Panc1 (cell line): ENCODE results near the gene MPPE1. TPM values are rescaled to one million over a fixed set of nuclear protein-coding genes. Genes with fewer than 3 reads are reported as not detected.
A peak's percentile ranks its signal among the peaks of the same experiment; 100 is the strongest.

Experiments used
- ATAC-seq: fragments of 200-7000 bp; cut with Tn5 transposase; 2 replicates; pipeline ENCODE4 v1.9.1; 2020; ENCODE audit warnings: mild to moderate bottlenecking, moderate library complexity
- BruUV-seq: library from RNA; stranded (reverse); fragments of 400-500 nt; replicated peaks from 2 replicates; lab custom pipeline; 2021; lab: Mats Ljungman, UMichigan
- CTCF ChIA-PET: fragments of 300-600 bp; sonication (Branson Sonifier 250); formaldehyde crosslinking; loops from one replicate; lab custom pipeline; 2022; ENCODE audit warnings: antibody characterized with exemption; lab: Charles Lee
- POLR2A ChIA-PET: fragments of 300-600 bp; sonication (Branson Sonifier 250); formaldehyde crosslinking; loops from one replicate; lab custom pipeline; 2022; ENCODE audit warnings: antibody characterized with exemption; lab: Charles Lee
- DNase-seq: peaks from one replicate; pipeline ENCODE4 v3.0.0-alpha.2; 2010; ENCODE audit warnings: low read depth, low spot score
- H3K27ac ChIP-seq: 2 replicates; pipeline ENCODE4 v1.5.1; 2011; ENCODE audit warnings: mild to moderate bottlenecking, low read length, inconsistent platforms
- H3K27me3 ChIP-seq: fragments of 200-500 bp; sonication (Bioruptor generic); 2 replicates; pipeline ENCODE4 v1.6.0; 2014; ENCODE audit warnings: low read length, inconsistent platforms; ENCODE audit not compliant: control insufficient read depth, insufficient read depth
- H3K36me3 ChIP-seq: fragments of 200-500 bp; sonication (Bioruptor generic); 2 replicates; pipeline ENCODE4 v1.5.1; 2014; ENCODE audit warnings: inconsistent platforms, mild to moderate bottlenecking, low read length, moderate library complexity; ENCODE audit not compliant: control insufficient read depth, insufficient read depth
- H3K4me1 ChIP-seq: 2 replicates; pipeline ENCODE4 v1.5.1; 2011; ENCODE audit warnings: inconsistent platforms, mild to moderate bottlenecking, low read length, moderate library complexity; ENCODE audit not compliant: control insufficient read depth, insufficient read depth
- H3K4me3 ChIP-seq, 2 experiments: 2 replicates each; pipeline ENCODE4 v1.5.1; 2011 to 2012; ENCODE audit warnings: low read depth in 2 of 2, low read length in 2 of 2, mild to moderate bottlenecking in 2 of 2, inconsistent platforms in 1 of 2, moderate library complexity in 1 of 2
- H3K9me3 ChIP-seq: fragments of 200-500 bp; sonication (Bioruptor generic); 2 replicates; pipeline ENCODE4 v1.5.1; 2014; ENCODE audit warnings: low read depth, mild to moderate bottlenecking, inconsistent platforms, low read length, moderate library complexity; ENCODE audit not compliant: control insufficient read depth, insufficient read depth
- POLR2AphosphoS5 ChIP-seq: IDR thresholded peaks from 2 replicates; pipeline ENCODE4 v1.6.1; 2012; ENCODE audit warnings: mild to moderate bottlenecking, low read depth, low read length, moderate library complexity
- SIN3A ChIP-seq: IDR thresholded peaks from 2 replicates; pipeline ENCODE4 v1.6.1; 2012; ENCODE audit warnings: low read depth, mild to moderate bottlenecking, low read length, moderate library complexity, borderline replicate concordance; ENCODE audit not compliant: insufficient read depth
- TCF7L2 ChIP-seq: IDR thresholded peaks from 2 replicates; pipeline ENCODE4 v1.6.1; 2011; ENCODE audit warnings: mild to moderate bottlenecking, low read depth, low read length, inconsistent platforms
- in situ Hi-C: cut with HindIII; loops from 2 replicates; pipeline ENCODE4 v1.10.0; 2016; ENCODE audit warnings: low sequenced_read_pairs, low pct_unique_long_range_greater_than_20kb
- intact Hi-C: fragments of 100-400 bp; cut with micrococcal nuclease; formaldehyde crosslinking; loops from one replicate; pipeline ENCODE4 v1.10.0; 2022; ENCODE audit not compliant: unreplicated experiment
- total RNA-seq: library from RNA; stranded (reverse); gene quantifications from one replicate; pipeline ENCODE4 v1.2.1, GENCODE V29; 2021; ENCODE audit not compliant: unreplicated experiment
- TF ChIP-seq, protein P1 (sequence below), 2 experiments: IDR thresholded peaks; 2 replicates each; pipeline ENCODE4 v1.6.1; 2011 to 2012; ENCODE audit warnings: low read depth in 2 of 2, control low read depth in 1 of 2, low read length in 1 of 2, mild to moderate bottlenecking in 1 of 2, moderate library complexity in 1 of 2; ENCODE audit not compliant: insufficient read depth in 1 of 2
- TF ChIP-seq, protein P2 (sequence below): fragments of 450-650 bp; IDR thresholded peaks from 2 replicates; pipeline ENCODE4 v1.5.1; 2017; ENCODE audit warnings: mild to moderate bottlenecking

Gene MPPE1
- total RNA-seq, 1 experiment from 2014 or later: 37.1 TPM

DNA sequence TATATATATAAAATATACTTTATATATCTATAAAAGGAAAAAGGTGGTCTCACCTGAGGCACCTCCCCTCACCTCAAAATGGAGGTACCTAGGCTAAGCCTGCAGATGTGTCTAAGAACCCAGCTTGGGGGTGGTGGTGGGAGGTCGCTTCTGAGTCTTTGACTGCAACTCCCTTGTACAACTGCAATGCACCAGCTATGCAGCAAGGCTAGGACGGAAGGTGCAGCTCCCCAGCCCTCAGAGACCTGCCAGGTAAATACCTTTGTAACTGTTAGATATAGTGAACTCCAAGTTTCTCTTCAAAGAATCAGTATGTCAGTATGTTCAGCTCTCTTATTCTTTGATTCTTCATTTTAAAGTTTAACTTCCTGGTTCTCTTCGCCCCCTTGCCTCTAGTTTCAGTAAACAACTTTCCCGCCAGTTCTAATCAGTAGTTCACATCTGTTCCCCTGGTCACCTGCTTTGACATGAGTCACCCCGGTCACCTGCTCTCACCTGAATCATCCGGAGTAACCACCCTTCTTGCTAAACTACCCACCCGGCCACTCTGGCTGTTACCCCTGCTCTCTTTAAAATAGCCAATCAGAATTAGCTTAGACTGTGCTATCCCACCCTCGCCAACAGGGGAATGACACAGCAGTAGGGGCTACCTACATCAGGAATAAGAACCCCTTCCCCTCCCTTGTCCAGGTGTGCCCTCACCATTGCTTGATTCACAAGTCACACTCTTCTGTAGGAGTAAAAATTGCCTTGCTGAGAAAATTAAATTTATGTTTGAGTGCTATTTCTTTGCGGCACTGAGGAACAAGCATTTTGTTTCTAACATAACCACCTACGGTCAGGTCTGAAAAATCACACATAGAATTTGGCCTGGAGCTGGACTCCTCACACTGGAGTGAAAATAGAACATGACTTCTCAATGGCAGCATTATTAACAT, 48.5 kb upstream of the MPPE1 start:
- Histone ChIP-seq H3K9me3 (peaks cover 8% of the 10 kb centered on the region; the same call in 1 of the 2 replicates), H3K4me1 (peaks cover 5% of the 10 kb centered on the region), H3K27me3 (no peaks in the 10 kb centered on the region), H3K36me3 (no peaks in the 10 kb centered on the region), H3K27ac (no peak overlapping the region), H3K4me3 (no peak overlapping the region)
- ChIA-PET CTCF (no interaction called here), POLR2A (no interaction called here)
- TF ChIP-seq POLR2AphosphoS5 (no peak), TCF7L2 (no peak), SIN3A (no peak)
- TF ChIP-seq, protein P1, sequence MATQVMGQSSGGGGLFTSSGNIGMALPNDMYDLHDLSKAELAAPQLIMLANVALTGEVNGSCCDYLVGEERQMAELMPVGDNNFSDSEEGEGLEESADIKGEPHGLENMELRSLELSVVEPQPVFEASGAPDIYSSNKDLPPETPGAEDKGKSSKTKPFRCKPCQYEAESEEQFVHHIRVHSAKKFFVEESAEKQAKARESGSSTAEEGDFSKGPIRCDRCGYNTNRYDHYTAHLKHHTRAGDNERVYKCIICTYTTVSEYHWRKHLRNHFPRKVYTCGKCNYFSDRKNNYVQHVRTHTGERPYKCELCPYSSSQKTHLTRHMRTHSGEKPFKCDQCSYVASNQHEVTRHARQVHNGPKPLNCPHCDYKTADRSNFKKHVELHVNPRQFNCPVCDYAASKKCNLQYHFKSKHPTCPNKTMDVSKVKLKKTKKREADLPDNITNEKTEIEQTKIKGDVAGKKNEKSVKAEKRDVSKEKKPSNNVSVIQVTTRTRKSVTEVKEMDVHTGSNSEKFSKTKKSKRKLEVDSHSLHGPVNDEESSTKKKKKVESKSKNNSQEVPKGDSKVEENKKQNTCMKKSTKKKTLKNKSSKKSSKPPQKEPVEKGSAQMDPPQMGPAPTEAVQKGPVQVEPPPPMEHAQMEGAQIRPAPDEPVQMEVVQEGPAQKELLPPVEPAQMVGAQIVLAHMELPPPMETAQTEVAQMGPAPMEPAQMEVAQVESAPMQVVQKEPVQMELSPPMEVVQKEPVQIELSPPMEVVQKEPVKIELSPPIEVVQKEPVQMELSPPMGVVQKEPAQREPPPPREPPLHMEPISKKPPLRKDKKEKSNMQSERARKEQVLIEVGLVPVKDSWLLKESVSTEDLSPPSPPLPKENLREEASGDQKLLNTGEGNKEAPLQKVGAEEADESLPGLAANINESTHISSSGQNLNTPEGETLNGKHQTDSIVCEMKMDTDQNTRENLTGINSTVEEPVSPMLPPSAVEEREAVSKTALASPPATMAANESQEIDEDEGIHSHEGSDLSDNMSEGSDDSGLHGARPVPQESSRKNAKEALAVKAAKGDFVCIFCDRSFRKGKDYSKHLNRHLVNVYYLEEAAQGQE (IDR thresholded peaks at IDR 0.05; ENCODE audit: insufficient read depth in 1 of 2, low read depth in 2 of 2, low read length in 1 of 2): no peak
- TF ChIP-seq, protein P2, sequence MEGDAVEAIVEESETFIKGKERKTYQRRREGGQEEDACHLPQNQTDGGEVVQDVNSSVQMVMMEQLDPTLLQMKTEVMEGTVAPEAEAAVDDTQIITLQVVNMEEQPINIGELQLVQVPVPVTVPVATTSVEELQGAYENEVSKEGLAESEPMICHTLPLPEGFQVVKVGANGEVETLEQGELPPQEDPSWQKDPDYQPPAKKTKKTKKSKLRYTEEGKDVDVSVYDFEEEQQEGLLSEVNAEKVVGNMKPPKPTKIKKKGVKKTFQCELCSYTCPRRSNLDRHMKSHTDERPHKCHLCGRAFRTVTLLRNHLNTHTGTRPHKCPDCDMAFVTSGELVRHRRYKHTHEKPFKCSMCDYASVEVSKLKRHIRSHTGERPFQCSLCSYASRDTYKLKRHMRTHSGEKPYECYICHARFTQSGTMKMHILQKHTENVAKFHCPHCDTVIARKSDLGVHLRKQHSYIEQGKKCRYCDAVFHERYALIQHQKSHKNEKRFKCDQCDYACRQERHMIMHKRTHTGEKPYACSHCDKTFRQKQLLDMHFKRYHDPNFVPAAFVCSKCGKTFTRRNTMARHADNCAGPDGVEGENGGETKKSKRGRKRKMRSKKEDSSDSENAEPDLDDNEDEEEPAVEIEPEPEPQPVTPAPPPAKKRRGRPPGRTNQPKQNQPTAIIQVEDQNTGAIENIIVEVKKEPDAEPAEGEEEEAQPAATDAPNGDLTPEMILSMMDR: no peak
- in situ Hi-C loops (no loop called here), intact Hi-C loops (no loop called here)
- no peak for DNase-seq
- no peak for ATAC-seq
- no TSS peak for BruUV-seq

DNA sequence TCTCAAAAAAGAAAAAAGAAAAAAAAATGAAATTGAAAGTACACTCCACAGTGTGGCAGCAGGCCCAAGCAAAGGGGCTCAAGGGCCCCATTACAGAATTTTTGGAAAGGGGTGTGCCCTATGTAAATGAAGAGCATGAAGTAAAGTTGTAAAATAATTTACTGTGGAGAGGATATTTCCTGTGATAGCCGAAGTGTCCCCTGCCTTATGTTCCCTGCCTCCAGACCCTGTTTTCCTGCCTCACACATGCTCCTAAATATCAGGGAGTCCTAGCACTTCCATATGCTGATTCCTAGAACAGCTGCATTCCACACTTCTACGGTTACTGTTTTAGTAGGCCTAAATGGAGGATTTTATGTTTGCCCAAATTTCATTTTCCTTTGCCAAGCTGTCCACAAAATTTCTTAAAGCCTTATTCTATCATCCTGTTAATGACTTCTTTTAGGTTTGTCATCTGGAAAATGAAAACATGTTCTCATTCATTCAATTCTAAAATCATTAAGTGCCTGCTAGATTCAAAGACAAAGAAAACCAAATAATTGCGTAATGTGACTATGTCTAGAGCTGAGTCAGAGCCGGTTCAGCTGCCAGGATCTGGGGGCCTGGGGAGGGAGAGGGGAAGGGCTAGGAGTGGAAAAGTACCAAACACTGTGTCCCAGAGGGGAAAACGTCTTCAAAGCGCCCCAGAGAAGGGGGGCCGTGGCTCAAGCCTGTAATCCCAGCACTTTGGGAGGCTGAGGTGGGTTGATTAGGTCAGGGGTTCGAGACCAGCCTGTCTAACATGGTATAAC, 47.3 kb upstream of the MPPE1 start:
- DNase-seq: no peak
- no TSS peak for BruUV-seq
- peak; percentile 70 for ATAC-seq
- Histone ChIP-seq H3K4me1 (peaks cover 5% of the 10 kb centered on the region), H3K4me3 (no peak overlapping the region), H3K36me3 (no peaks in the 10 kb centered on the region), H3K9me3 (peaks cover 8% of the 10 kb centered on the region; the same call in 1 of the 2 replicates), H3K27ac (0 out of 2 replicates have a peak overlapping the region, but pooled peaks have one; percentile 8), H3K27me3 (no peaks in the 10 kb centered on the region)
- ChIA-PET POLR2A (no interaction called here), CTCF (no interaction called here)
- intact Hi-C loops (no loop called here), in situ Hi-C loops (no loop called here)
- no peak for TF ChIP-seq TCF7L2
- TF ChIP-seq, protein P2: no peak
- TF ChIP-seq, protein P1 (IDR thresholded peaks at IDR 0.05; ENCODE audit: insufficient read depth in 1 of 2, low read depth in 2 of 2, low read length in 1 of 2): no peak
- TF ChIP-seq POLR2AphosphoS5: no peak
- TF ChIP-seq SIN3A: no peak
